Spleen (tissue), 7 donors: Measurements from ENCODE around the gene MIP.

Experiments used
- POLR2A ChIP-seq, 3 donors: fragments of 450-650 bp; IDR thresholded peaks; one replicate each; pipeline ENCODE4 v1.5.1; 2017; ENCODE audit warnings: antibody characterized with exemption in 3 of 3, mild to moderate bottlenecking in 1 of 3
- TF ChIP-seq, protein P1 (sequence below), 11 experiments: fragments of 200-600 bp in 7 of 11; fragments of 450-650 bp in 4 of 11; sonication (generic) in 4 of 11; IDR thresholded peaks in 8 of 11; conservative IDR thresholded peaks in 3 of 11; 1 replicate in 7 of 11; 2 replicates in 4 of 11; pipeline versions ENCODE4 v1.4.0 to v1.8.0; 2016 to 2021; ENCODE audit warnings: antibody characterized with exemption in 11 of 11, inconsistent platforms in 4 of 11, mild to moderate bottlenecking in 1 of 11
- donor health status: DM: no; HTN: no; CAD: no; lungs with moderate emphysema.
- donor health status: DM: no; HTN: no; CAD: no.
- donor health status: DM: no; HTN: no; CAD: no.

DNA sequence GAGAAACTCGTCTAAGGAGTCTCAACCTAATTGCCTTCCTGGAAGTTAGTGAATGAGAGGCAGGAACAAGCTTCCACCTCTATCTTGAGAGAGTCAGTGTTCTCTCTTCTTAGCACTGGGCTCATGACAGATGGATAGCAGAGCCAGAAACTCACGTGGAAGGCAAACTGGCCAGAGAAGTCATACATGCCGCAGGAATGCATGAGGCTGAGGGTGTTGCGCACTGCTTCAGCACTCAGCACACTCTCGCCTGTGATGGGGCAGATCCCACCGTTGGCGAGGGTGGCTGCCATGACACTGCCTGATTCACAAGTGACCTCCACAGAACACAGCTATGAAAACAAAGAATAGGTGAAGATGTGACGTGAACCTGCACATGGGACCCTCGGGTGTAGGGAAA lies 19.9 kb upstream of the MIP start:
- TF ChIP-seq POLR2A (IDR thresholded peaks at IDR 0.05): no peak
- TF ChIP-seq, protein P1, sequence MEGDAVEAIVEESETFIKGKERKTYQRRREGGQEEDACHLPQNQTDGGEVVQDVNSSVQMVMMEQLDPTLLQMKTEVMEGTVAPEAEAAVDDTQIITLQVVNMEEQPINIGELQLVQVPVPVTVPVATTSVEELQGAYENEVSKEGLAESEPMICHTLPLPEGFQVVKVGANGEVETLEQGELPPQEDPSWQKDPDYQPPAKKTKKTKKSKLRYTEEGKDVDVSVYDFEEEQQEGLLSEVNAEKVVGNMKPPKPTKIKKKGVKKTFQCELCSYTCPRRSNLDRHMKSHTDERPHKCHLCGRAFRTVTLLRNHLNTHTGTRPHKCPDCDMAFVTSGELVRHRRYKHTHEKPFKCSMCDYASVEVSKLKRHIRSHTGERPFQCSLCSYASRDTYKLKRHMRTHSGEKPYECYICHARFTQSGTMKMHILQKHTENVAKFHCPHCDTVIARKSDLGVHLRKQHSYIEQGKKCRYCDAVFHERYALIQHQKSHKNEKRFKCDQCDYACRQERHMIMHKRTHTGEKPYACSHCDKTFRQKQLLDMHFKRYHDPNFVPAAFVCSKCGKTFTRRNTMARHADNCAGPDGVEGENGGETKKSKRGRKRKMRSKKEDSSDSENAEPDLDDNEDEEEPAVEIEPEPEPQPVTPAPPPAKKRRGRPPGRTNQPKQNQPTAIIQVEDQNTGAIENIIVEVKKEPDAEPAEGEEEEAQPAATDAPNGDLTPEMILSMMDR (IDR thresholded peaks at IDR 0.05 in 8 of 11, conservative IDR thresholded peaks at IDR 0.05 in 3 of 11): no peak
